DND-41 (cell line): ENCODE data around the gene EPHB4.

Experiments
- ATAC-seq: fragments of 200-7000 bp; cut with Tn5 transposase; 3 replicates; pipeline ENCODE4 v1.9.1; 2021; ENCODE audit warnings: low read depth; ENCODE audit not compliant: insufficient read depth
- DNase-seq: peaks from one replicate; pipeline ENCODE4 v3.0.0-alpha.2; 2020
- H2AFZ ChIP-seq: 2 replicates; pipeline ENCODE4 v1.6.0; 2012; ENCODE audit warnings: low read depth, low read length
- H3K27ac ChIP-seq: 2 replicates; pipeline ENCODE4 v1.5.1; 2012; ENCODE audit warnings: low read length, inconsistent platforms
- H3K27me3 ChIP-seq: fragments of 200-600 bp; sonication (generic); 2 replicates; pipeline ENCODE4 v1.6.0; 2012; ENCODE audit warnings: low read length, mild to moderate bottlenecking, inconsistent platforms; ENCODE audit not compliant: insufficient read depth, poor library complexity
- H3K36me3 ChIP-seq: 2 replicates; pipeline ENCODE4 v1.5.1; 2012; ENCODE audit warnings: low read length, inconsistent platforms; ENCODE audit not compliant: insufficient read depth
- H3K4me1 ChIP-seq: 2 replicates; pipeline ENCODE4 v1.5.1; 2012; ENCODE audit warnings: mild to moderate bottlenecking, low read length; ENCODE audit not compliant: insufficient read depth
- H3K4me2 ChIP-seq: 2 replicates; pipeline ENCODE4 v1.6.0; 2012; ENCODE audit warnings: mild to moderate bottlenecking, moderate library complexity, low read length, inconsistent platforms; ENCODE audit not compliant: insufficient read depth
- H3K4me3 ChIP-seq, 2 experiments: fragments of 200-600 bp in 1 of 2; shearing (Covaris generic) in 1 of 2; 2 replicates each; pipeline ENCODE4 v1.5.1; 2012 to 2016; ENCODE audit warnings: inconsistent platforms in 2 of 2, low read length in 2 of 2, mild to moderate bottlenecking in 2 of 2, low read depth in 1 of 2, moderate library complexity in 1 of 2
- H3K79me2 ChIP-seq: 2 replicates; pipeline ENCODE4 v1.6.0; 2012; ENCODE audit warnings: low read length, inconsistent platforms; ENCODE audit not compliant: insufficient read depth
- H3K9ac ChIP-seq: 2 replicates; pipeline ENCODE4 v1.6.0; 2012; ENCODE audit warnings: low read depth, mild to moderate bottlenecking, inconsistent platforms, low read length, moderate library complexity
- H3K9me3 ChIP-seq: 2 replicates; pipeline ENCODE4 v1.5.1; 2012; ENCODE audit warnings: low read length, moderate library complexity, mild to moderate bottlenecking, inconsistent platforms; ENCODE audit not compliant: insufficient read depth, severe bottlenecking
- H4K20me1 ChIP-seq: 2 replicates; pipeline ENCODE4 v1.6.0; 2012; ENCODE audit warnings: low read length; ENCODE audit not compliant: insufficient read depth
- CTCF ChIP-seq: IDR thresholded peaks from 2 replicates; pipeline ENCODE4 v1.5.1; 2012; ENCODE audit warnings: borderline replicate concordance, low read length, moderate library complexity, mild to moderate bottlenecking; ENCODE audit not compliant: poor library complexity, severe bottlenecking; ENCODE audit errors: extremely low read depth
- EZH2 ChIP-seq: IDR thresholded peaks from 3 replicates; pipeline ENCODE4 v1.6.1; 2012; ENCODE audit warnings: borderline replicate concordance, low read depth, mild to moderate bottlenecking, moderate library complexity, low read length, inconsistent platforms; ENCODE audit not compliant: severe bottlenecking

The EPHB4 gene

DNA sequence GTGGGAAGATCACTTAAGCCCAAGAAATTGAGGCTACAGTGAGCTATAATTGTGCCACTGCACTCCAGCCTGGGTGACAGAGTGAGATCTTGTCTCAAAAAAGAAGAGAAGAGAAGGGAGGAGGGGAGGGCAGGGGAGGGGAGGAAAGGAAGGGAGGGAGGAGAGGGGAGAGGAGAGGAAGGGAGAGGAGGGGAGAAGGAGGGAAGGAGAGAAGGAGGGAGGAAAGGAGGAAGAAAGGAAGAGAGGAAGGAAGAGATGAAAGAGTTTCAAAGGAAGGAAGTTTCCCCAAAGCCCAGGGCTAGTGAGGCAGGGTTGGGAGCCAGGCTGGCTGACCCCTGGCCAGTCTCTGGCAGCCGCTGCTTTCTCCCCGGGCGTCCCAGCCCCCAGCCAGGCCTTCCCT is 32.6 kb downstream of the EPHB4 start:
- H3K4me1 ChIP-seq: no peaks in the 10 kb centered on the region
- H3K4me2 ChIP-seq: no peak overlapping the region
- no peaks in the 10 kb centered on the region for H3K79me2 ChIP-seq
- H4K20me1 ChIP-seq: no peaks in the 10 kb centered on the region
- H3K36me3 ChIP-seq: no peaks in the 10 kb centered on the region
- H3K27me3 ChIP-seq: peaks cover 7% of the 10 kb centered on the region
- ATAC-seq: no peak
- TF ChIP-seq CTCF (no peak), EZH2 (no peak)
- DNase-seq: no peak
- no peak overlapping the region for H3K4me3 ChIP-seq
- no peak overlapping the region for H3K27ac ChIP-seq
- H2AFZ ChIP-seq: no peak overlapping the region
- H3K9ac ChIP-seq: no peak overlapping the region
- no peaks in the 10 kb centered on the region for H3K9me3 ChIP-seq

- Histone ChIP-seq H3K27me3 (peaks cover 7% of the 10 kb centered on the region), H2AFZ (no peak overlapping the region), H3K4me2 (no peak overlapping the region), H3K9me3 (no peaks in the 10 kb centered on the region), H3K9ac (no peak overlapping the region), H3K4me3 (no peak overlapping the region), H3K79me2 (no peaks in the 10 kb centered on the region), H3K4me1 (no peaks in the 10 kb centered on the region), H4K20me1 (no peaks in the 10 kb centered on the region), H3K36me3 (no peaks in the 10 kb centered on the region), H3K27ac (no peak overlapping the region)
- no peak for ATAC-seq
- TF ChIP-seq CTCF (no peak), EZH2 (no peak)
- DNase-seq: no peak
These were observed 33.3 kb downstream of the EPHB4 start for GRCh38 chr7:100793806-100794660.

GRCh38 chr7:100791881-100792666 is 35.2 kb downstream of the EPHB4 start:
- no peaks in the 10 kb centered on the region for H3K79me2 ChIP-seq
- no peak overlapping the region for H3K9ac ChIP-seq
- no peak for ATAC-seq
- no peaks in the 10 kb centered on the region for H4K20me1 ChIP-seq
- H3K4me2 ChIP-seq: no peak overlapping the region
- H3K4me3 ChIP-seq: no peak overlapping the region
- TF ChIP-seq CTCF: no peak
- TF ChIP-seq EZH2: no peak
- peaks cover 7% of the 10 kb centered on the region for H3K27me3 ChIP-seq
- H3K27ac ChIP-seq: no peak overlapping the region
- H3K4me1 ChIP-seq: no peaks in the 10 kb centered on the region
- no peaks in the 10 kb centered on the region for H3K36me3 ChIP-seq
- no peak for DNase-seq
- H3K9me3 ChIP-seq: no peaks in the 10 kb centered on the region
- H2AFZ ChIP-seq: no peak overlapping the region
